ENCODE data around the gene FREM3. TPM values are rescaled to one million over a fixed set of nuclear protein-coding genes. Genes with fewer than 3 reads are reported as not detected.

Gene FREM3
- total RNA-seq, 1 experiment from 2014 or later, result not detected

GRCh38 chr4:143743591-143743990 is 43.1 kb upstream of the FREM3 start:
- Histone ChIP-seq H2AFZ (ENCODE audit: low read length) (no peak overlapping the region), H3K27ac (ENCODE audit: low read length) (no peak overlapping the region), H3K79me2 (ENCODE audit: low read length) (no peaks in the 10 kb centered on the region), H3K36me3 (ENCODE audit: low read depth, low read length) (no peaks in the 10 kb centered on the region), H3K4me3 (ENCODE audit: low read length) (no peak overlapping the region), H3K9me2 (replicated peaks; ENCODE audit: low read length) (no peaks in the 10 kb centered on the region), H3K4me1 (ENCODE audit: insufficient read depth, low read length) (no peaks in the 10 kb centered on the region), H4K20me1 (ENCODE audit: low read length) (no peaks in the 10 kb centered on the region), H3K9me3 (ENCODE audit: low read length) (no peaks in the 10 kb centered on the region), H3K4me2 (ENCODE audit: low read length) (no peak overlapping the region), H3K9ac (ENCODE audit: low read length) (no peak overlapping the region), H3K27me3 (ENCODE audit: low read length) (no peaks in the 10 kb centered on the region; the same call in 1 of the 2 replicates), H3F3A (ENCODE audit: low read length, unreplicated experiment) (no peaks in the 10 kb centered on the region)
- ChIA-PET POLR2A (ENCODE audit: unreplicated experiment) (no interaction called here), CTCF (no interaction called here)
- intact Hi-C loops (cut with micrococcal nuclease), result no loop called here
- DNase-seq (no peak), ATAC-seq (no peak)
- no peak for TF ChIP-seq EZH2 (IDR thresholded peaks at IDR 0.05; ENCODE audit: low read length, unreplicated experiment)
- TF ChIP-seq CTCF (conservative IDR thresholded peaks at IDR 0.05; ENCODE audit: low read depth, low read length), result no peak
- TF ChIP-seq EZH2phosphoT487 (IDR thresholded peaks at IDR 0.05; ENCODE audit: borderline replicate concordance, low read length), result no peak
- no TSS peak for BruUV-seq (replicated peaks)

- no peaks in the 10 kb centered on the region; the same call in 1 of the 2 replicates for H3K27me3 ChIP-seq (ENCODE audit: low read length)
These were observed 42.4 kb upstream of the FREM3 start for GRCh38 chr4:143742834-143743233.

More at GRCh38 chr4:143742834-143743233, 42.4 kb upstream of the FREM3 start:
- H3K4me1 ChIP-seq (ENCODE audit: insufficient read depth, low read length), result no peaks in the 10 kb centered on the region
- H3K9me2 ChIP-seq (replicated peaks; ENCODE audit: low read length), result no peaks in the 10 kb centered on the region
- DNase-seq (no peak), ATAC-seq (no peak)
- H3F3A ChIP-seq (ENCODE audit: low read length, unreplicated experiment), result no peaks in the 10 kb centered on the region
- no peak overlapping the region for H3K27ac ChIP-seq (ENCODE audit: low read length)
- H3K4me2 ChIP-seq (ENCODE audit: low read length), result no peak overlapping the region
- H3K79me2 ChIP-seq (ENCODE audit: low read length), result no peaks in the 10 kb centered on the region
- H2AFZ ChIP-seq (ENCODE audit: low read length), result no peak overlapping the region
- H4K20me1 ChIP-seq (ENCODE audit: low read length), result no peaks in the 10 kb centered on the region
- intact Hi-C loops (cut with micrococcal nuclease), result no loop called here
- no peaks in the 10 kb centered on the region for H3K9me3 ChIP-seq (ENCODE audit: low read length)
- H3K9ac ChIP-seq (ENCODE audit: low read length), result no peak overlapping the region
- TF ChIP-seq CTCF (conservative IDR thresholded peaks at IDR 0.05; ENCODE audit: low read depth, low read length) (no peak), EZH2phosphoT487 (IDR thresholded peaks at IDR 0.05; ENCODE audit: borderline replicate concordance, low read length) (no peak), EZH2 (IDR thresholded peaks at IDR 0.05; ENCODE audit: low read length, unreplicated experiment) (no peak)
- ChIA-PET CTCF (no interaction called here), POLR2A (ENCODE audit: unreplicated experiment) (no interaction called here)
- no TSS peak for BruUV-seq (replicated peaks)
- no peak overlapping the region for H3K4me3 ChIP-seq (ENCODE audit: low read length)
- H3K36me3 ChIP-seq (ENCODE audit: low read depth, low read length), result no peaks in the 10 kb centered on the region
